Stimulated activated CD4-positive, alpha-beta T cell treated with anti-CD3 and anti-CD28 coated beads, Interleukin-4, amount 100 ng/mL, for 1 hour (primary cell): ENCODE results near the gene RAD54L.
A peak's percentile ranks its signal among the peaks of the same experiment; 100 is the strongest.
"Not testable (repeated sequence)": the region's sequence is repeated elsewhere in the genome, so short reads cannot be mapped to it uniquely, and the experiment has no call there.

ENCODE experiments used
- DNase-seq: peaks from one replicate; pipeline ENCODE4 v3.0.0-alpha.2; 2020

RAD54L gene

DNA sequence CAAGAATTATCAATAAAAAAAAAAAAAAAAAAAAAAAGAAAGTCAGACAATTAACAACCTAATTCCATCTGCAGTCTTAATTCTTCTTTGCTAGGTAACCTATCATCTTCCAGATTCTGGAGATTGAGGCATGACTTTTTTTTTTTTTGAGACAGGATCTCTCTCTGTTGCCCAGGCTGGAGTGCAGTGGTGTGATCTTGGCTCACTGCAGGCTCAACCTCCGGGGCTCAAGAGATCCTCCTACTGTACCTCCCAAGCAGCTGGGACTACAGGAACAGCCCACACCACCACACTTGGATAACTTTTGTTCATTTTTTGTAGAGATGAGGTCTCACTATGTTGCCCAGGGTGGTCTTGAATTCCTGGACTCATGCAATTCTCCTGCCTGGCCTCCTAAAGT is 4.6 kb upstream of the RAD54L start:
- DNase-seq, result no peak

- DNase-seq, result not testable (repeated sequence)
These were observed 3.7 kb upstream of the RAD54L start for GRCh38 chr1:46243831-46244230.

- no peak for DNase-seq
These were observed 2.7 kb upstream of the RAD54L start for GRCh38 chr1:46244656-46245371.

GRCh38 chr1:46246136-46246535 is 1.4 kb upstream of the RAD54L start:
- not testable (repeated sequence) for DNase-seq

DNA sequence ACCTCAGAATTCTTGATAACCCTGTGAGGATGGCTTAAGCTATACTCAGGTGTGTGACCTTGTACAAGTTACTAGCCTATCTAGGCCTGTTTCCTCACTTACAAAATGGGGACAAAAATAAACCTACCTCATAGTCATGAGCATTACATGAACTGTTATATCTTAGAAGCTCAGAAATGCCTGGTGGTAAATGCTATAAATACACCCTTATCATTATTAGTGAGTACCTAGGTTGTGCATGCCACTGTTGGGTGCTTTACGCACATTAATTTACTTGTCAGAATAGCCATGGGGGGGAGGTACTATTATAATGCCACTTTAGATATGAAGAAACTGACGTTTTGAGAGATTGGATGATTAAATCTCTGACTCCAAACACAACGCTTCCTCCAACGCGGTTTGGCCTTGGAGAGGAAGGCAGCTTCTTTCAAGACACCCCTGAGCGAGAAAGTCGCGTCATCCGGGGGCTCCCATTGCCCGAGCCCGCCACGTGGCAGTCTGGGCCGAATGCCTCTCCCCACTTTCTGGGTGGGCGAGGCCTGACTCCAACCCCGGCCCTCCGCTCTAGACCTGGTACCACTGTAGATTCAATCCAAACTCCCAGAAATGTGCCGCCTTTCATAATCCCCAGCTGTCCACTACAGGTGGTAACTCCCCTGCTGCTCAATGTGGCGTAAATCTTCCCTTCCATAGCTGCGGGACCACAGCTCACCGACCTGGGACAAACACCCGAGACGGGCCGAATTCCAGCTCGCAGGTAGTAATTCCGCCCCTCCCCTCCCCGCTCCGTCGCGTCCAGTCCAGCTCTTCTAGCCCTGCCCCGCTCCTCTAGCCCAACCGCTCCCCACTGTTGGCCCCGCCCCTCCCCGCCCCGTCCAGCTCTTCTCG is 771 bp upstream of the RAD54L start:
- peak; percentile 62 for DNase-seq

- peak; percentile 11 for DNase-seq
These were observed 758 bp downstream of the RAD54L start for GRCh38 chr1:46248122-46248920.

GRCh38 chr1:46254668-46255067 is 7.1 kb downstream of the RAD54L start:
- no peak for DNase-seq

DNA sequence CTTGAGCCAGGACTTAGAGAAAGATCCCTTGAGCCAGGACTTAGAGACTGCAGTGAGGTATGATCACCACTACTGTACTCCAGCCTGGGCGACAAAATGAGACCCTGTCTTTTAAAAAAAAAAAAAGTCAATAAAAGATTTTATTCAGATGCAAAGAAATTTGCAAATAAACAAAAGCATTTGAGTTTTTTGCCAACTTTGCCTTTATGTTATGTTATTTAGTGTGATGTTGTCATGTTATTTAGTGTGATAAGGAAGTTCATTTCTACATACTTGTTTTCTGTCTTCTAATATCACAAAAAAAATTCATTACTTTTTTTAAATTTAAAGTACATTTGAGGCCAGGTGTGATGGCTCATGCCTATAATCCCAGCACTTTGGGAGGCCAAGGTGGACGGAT is 9.0 kb downstream of the RAD54L start:
- DNase-seq, result no peak

DNA sequence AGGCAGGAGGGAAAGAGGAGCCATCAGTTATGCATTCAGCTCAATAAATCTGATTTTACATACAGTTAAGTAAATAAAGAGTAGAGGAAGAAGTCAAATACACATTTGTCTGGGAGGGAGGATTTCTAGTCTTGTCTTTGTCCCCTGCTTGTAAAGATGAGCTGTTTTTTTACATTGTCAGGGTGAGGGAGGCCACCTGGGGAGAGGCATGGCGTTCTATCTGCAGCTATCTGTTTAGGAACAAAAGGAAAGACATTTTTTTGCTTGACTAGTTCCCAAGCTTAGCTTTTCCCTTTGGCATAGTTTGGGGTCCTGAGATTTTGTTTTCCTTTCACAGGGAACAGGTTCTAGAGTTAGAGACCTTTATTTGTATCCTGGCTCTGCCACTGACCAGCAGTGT is 14.9 kb downstream of the RAD54L start:
- DNase-seq, result no peak

- no peak for DNase-seq
These were observed 15.6 kb downstream of the RAD54L start for GRCh38 chr1:46263146-46263545.

DNA sequence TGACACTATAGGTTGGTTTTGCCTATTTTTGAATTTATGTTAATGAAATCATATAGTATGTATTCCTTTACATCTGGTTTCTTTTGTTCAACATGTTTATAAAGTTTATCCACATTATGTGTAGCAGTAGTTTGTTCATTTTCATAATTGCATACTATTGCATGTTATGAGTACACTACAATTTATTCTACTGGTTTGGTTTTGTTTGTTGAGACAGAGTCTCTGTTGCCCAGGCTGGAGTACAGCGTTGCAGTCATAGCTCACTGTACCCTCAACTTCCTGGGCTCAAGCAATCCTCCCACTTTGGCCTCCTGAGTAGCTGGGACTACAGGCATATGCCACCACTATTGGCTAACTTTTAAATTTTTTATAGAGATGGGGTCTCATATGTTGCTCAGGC is 21.0 kb downstream of the RAD54L start:
- DNase-seq, result no peak

GRCh38 chr1:46274225-46275029 is 26.9 kb downstream of the RAD54L start:
- DNase-seq, result no peak

DNA sequence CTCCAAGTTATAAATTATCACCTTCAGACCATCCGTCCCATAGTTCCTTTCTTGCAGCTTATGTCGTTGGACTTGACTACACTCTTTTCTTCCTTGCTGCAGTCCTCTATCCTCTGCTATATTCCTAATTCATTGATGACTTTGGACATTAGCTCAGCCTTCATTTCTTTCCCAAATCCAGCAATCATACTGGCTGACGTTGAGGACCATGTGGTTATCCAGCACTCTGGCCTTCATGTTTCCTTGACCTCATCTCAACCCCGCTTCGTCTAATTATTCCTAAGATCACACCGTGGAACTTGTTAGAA is 27.4 kb downstream of the RAD54L start:
- DNase-seq, result no peak

- DNase-seq, result no peak
These were observed 30.3 kb downstream of the RAD54L start for GRCh38 chr1:46277658-46278373.

GRCh38 chr1:46278807-46279206 is 31.2 kb downstream of the RAD54L start:
- DNase-seq, result no peak

DNA sequence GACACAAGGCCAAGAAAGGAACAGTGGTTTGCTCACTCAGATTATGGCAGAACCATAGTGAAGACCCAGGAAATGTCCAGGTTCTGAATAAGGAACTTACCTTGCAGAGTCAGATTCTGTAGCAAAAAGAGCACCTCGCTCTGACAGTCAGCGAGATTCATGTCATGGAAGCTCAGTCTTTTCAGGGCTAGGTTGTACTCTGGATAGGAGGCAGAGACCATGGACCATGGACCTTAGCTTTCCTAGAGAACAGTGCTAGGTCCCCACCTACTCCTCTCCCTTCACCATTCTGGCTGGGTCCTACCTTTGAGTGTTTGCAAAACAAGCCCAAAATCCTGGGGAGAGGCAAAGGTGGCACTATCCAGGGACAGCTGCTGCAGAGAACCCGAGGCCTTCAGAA is 32.5 kb downstream of the RAD54L start:
- no peak for DNase-seq

- DNase-seq, result no peak
These were observed 33.5 kb downstream of the RAD54L start for GRCh38 chr1:46281021-46281420.

- DNase-seq, result no peak
These were observed 36.5 kb downstream of the RAD54L start for GRCh38 chr1:46284058-46284457.

DNA sequence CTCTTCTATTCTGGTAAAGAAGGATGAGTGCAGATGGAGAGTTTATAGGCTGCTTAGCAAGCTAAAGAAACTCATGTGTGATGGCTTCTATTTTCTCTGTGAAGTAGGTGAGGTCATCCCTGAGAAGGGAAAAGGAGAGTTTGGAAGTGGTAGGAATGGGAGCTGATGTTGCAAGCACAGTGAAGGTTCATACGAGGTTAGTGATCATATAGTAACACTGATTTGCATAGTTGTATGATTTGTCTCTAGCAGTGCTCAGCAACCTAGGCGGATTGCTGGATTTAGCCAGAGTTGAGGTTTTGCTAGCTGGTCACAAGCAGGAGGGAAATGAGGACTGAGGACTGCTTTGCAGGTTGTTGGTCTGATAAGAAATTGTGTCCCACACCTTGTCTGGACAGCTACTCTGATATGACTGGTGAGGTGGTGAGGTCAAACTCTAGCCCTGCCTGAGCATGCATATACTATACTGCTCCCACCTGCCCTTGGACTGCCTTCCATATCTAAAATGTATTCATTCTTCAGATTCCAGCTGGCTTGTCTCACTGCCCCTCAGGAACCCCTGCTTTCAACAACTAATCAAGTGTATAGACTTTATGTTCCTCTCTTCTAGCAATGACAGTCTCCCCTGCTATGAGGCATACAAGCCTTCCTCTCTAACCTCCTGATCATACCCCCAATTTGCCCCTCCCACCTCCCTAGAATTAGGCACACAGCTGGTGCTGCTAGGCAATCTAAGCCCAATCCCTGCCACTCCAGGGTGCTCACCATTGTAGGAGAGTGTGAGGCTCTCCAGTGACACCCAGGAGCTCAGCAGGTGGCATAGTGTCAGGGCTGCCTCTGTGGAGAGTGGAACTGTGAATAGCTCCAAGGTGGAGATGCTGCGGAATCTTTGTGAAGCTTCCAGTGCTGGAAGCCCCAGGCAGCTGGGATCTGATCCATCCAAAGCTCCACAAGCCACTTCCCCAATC is 37.3 kb downstream of the RAD54L start:
- no peak for DNase-seq

- DNase-seq, result peak; percentile 24
These were observed 38.3 kb downstream of the RAD54L start for GRCh38 chr1:46285730-46286477.
